Measurements from ENCODE around the gene PALLD. TPM values are rescaled to one million over a fixed set of nuclear protein-coding genes. Genes with fewer than 3 reads are reported as not detected.

PALLD gene
- total RNA-seq, 1 experiment from 2014 or later = 18.3 TPM

- H3K4me2 ChIP-seq (ENCODE audit: insufficient read depth, insufficient read length, low read length) = no peak overlapping the region
- no peak overlapping the region for H3K23ac ChIP-seq (ENCODE audit: insufficient read length, low read depth, low read length)
- no peak overlapping the region for H3K18ac ChIP-seq (ENCODE audit: insufficient read length, low read depth, low read length)
- no peak overlapping the region for H4K8ac ChIP-seq (replicated peaks; ENCODE audit: insufficient read length, low read depth, low read length)
- H3K56ac ChIP-seq (ENCODE audit: insufficient read length, low read depth, low read length) = no peak overlapping the region
- TF ChIP-seq CTCF (conservative IDR thresholded peaks at IDR 0.05) = no peak
- no CpG with 5 or more reads among the region's 2 CpGs for WGBS (ENCODE audit: extremely low coverage, insufficient read length, low lambda C conversion rate)
- H3K23me2 ChIP-seq (ENCODE audit: insufficient read length, low read depth, low read length, poor library complexity, severe bottlenecking) = no peaks in the 10 kb centered on the region
- H2BK20ac ChIP-seq (ENCODE audit: low read depth, low read length, poor library complexity, severe bottlenecking) = no peak overlapping the region
- H2BK5ac ChIP-seq (ENCODE audit: insufficient read length, low read length) = no peak overlapping the region
- H2AFZ ChIP-seq (ENCODE audit: low read length) = no peak overlapping the region
- no peak for DNase-seq
- no peak overlapping the region for H2BK12ac ChIP-seq (ENCODE audit: insufficient read length, low read depth, low read length)
- no peaks in the 10 kb centered on the region for H4K20me1 ChIP-seq (ENCODE audit: control insufficient read depth, insufficient read depth, insufficient read length)
- H3T11ph ChIP-seq (ENCODE audit: low read length) = no peak overlapping the region
- H2AK5ac ChIP-seq (ENCODE audit: insufficient read length, low read length) = no peak overlapping the region
- H3K9ac ChIP-seq (ENCODE audit: extremely low read depth, insufficient read length, low read length) = no peak overlapping the region
- no peak overlapping the region for H3K27ac ChIP-seq (ENCODE audit: insufficient read length, low read depth, low read length)
- Mint-ChIP-seq H3K4me3 (no peak overlapping the region), H3K36me3 (ENCODE audit: insufficient read depth in 1 of 3, low read depth in 3 of 3) (peaks cover 0 to 9% (median 0%) of the 10 kb centered on the region in 3 experiments; a peak in 4 of 7 replicates), H3K9me3 (peaks cover 9 to 13% of the 10 kb centered on the region in 2 experiments; a peak in 4 of 5 replicates), H3K27ac (no peak overlapping the region), H3K4me1 (no peaks in the 10 kb centered on the region; a peak in 1 of 4 replicates), H3K27me3 (ENCODE audit: low read depth) (no peaks in the 10 kb centered on the region)
- no peaks in the 10 kb centered on the region for H3K27me3 ChIP-seq (ENCODE audit: insufficient read depth, low read length)
- no peaks in the 10 kb centered on the region for H3K4me1 ChIP-seq (ENCODE audit: insufficient read depth, low read length)
- no peak overlapping the region for H4K91ac ChIP-seq (ENCODE audit: insufficient read length, low read depth, low read length)
- no peak overlapping the region for H3K4ac ChIP-seq (ENCODE audit: low read depth, low read length)
- H3K79me2 ChIP-seq (ENCODE audit: insufficient read depth, low read length) = no peaks in the 10 kb centered on the region
- no peak overlapping the region for H3K14ac ChIP-seq (ENCODE audit: insufficient read depth, low read length)
- no peaks in the 10 kb centered on the region for H3K9me3 ChIP-seq (ENCODE audit: control insufficient read depth, low read depth, low read length)
- no peak overlapping the region for H2BK120ac ChIP-seq (ENCODE audit: low read depth, low read length, poor library complexity, severe bottlenecking)
- H3K79me1 ChIP-seq (ENCODE audit: insufficient read depth, low read depth, low read length, poor library complexity, severe bottlenecking) = no peaks in the 10 kb centered on the region
- no peak overlapping the region for H2BK15ac ChIP-seq (ENCODE audit: low read depth, low read length)
- no peak overlapping the region for H4K5ac ChIP-seq (ENCODE audit: insufficient read length, low read depth, low read length)
Measured at GRCh38 chr4:168580228-168580627, 83.4 kb downstream of the PALLD start.

All from H9 (cell line).